B cell (primary cell): ENCODE measurements around the gene B9D1.

Source experiments
- EZH2 ChIP-seq: IDR thresholded peaks from 2 replicates; pipeline ENCODE4 v1.6.1; 2012; ENCODE audit warnings: borderline replicate concordance, low read depth, mild to moderate bottlenecking, moderate library complexity, low read length; ENCODE audit not compliant: insufficient read depth, poor library complexity, severe bottlenecking
- TF ChIP-seq, protein P1 (sequence below): fragments of 200-600 bp; IDR thresholded peaks from one replicate; pipeline ENCODE4 v1.8.0; 2022; ENCODE audit warnings: antibody characterized with exemption, mild to moderate bottlenecking

DNA sequence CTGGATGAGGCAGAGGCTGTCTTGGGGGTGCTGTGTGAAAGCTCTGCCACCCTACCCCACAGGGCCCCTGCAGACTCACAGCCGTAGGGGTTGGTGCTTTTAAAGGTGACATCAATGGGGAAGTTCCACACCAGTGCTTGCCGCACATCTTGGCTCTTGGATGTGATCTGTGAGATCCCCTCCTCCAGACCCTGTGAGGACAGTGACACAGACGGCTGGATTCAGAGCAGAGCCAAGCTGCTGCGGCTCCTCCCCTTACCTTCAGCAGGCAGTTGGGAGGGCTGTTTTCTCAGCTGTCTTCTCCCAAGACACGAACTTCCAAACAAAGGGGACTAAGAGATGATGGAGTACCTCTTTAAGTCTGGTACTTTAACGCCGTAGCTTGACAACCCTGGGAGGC lies 4.8 kb downstream of the B9D1 start:
- TF ChIP-seq, protein P1, sequence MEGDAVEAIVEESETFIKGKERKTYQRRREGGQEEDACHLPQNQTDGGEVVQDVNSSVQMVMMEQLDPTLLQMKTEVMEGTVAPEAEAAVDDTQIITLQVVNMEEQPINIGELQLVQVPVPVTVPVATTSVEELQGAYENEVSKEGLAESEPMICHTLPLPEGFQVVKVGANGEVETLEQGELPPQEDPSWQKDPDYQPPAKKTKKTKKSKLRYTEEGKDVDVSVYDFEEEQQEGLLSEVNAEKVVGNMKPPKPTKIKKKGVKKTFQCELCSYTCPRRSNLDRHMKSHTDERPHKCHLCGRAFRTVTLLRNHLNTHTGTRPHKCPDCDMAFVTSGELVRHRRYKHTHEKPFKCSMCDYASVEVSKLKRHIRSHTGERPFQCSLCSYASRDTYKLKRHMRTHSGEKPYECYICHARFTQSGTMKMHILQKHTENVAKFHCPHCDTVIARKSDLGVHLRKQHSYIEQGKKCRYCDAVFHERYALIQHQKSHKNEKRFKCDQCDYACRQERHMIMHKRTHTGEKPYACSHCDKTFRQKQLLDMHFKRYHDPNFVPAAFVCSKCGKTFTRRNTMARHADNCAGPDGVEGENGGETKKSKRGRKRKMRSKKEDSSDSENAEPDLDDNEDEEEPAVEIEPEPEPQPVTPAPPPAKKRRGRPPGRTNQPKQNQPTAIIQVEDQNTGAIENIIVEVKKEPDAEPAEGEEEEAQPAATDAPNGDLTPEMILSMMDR = no peak
- no peak for TF ChIP-seq EZH2
